ENCODE data around the gene VCPKMT. TPM values are rescaled to one million over a fixed set of nuclear protein-coding genes. Genes with fewer than 3 reads are reported as not detected.

VCPKMT gene
- total RNA-seq: 1 to 10 TPM; 4.7 to 9.6 (median 5.9) TPM

- H3K9me3 ChIP-seq: no peaks in the 10 kb centered on the region
- DNase-seq (ENCODE audit: low spot score in 2 of 2): peak; percentile 89 to 93
- H3K27ac ChIP-seq: peak within 1 kb of the TSS; percentile 88 to 94 (median 91)
- 0 to 1% methylated on average over 35 to 54 of the region's 63 CpGs for WGBS, 2 donors
- peaks cover 0 to 43% (median 0%) of the 10 kb centered on the region in 3 donors for H3K36me3 ChIP-seq
- H3K4me3 ChIP-seq: peak within 1 kb of the TSS; percentile 66 to 84 (median 72)
- H3K4me1 ChIP-seq: peaks cover 0 to 36% (median 10%) of the 10 kb centered on the region in 4 donors
- TF ChIP-seq EP300 (IDR thresholded peaks at IDR 0.05): peak; percentile 88 to 97
- TF ChIP-seq POLR2A (IDR thresholded peaks at IDR 0.05): peak; percentile 65 to 92
- TF ChIP-seq CTCF (IDR thresholded peaks at IDR 0.05): peak in 2 of 5 experiments; percentile 20 to 32
- H3K27me3 ChIP-seq: no peaks in the 10 kb centered on the region
Observed at GRCh38 chr14:50116181-50116956, at the start of gene VCPKMT. VCPKMT (minus strand) TSS chr14:50116572; CDS start chr14:50116552, 20 bp downstream.

DNA sequence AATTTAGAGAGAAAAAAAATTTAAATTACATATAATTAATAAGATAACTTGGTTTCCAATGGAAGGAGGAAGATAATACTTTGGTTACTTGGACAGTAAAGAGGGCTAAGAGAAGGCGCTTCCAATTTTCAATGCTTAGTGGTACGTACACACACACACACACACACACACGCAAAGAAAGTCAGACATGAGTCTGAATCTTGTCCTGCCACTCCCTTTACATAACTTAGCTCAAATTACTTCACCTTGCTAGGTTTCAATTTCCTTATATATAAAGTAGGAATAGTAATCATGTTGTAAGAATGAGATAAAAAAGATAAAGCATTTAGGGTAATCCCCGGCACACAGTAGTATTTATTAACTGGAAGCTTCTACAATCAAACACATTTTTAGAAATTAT, 39.7 kb upstream of the VCPKMT start:
- 92 to 93% methylated on average over 4 of the region's 4 CpGs for WGBS, 2 donors
- H3K9me3 ChIP-seq: no peaks in the 10 kb centered on the region
- H3K4me1 ChIP-seq: no peaks in the 10 kb centered on the region
- TF ChIP-seq POLR2A (IDR thresholded peaks at IDR 0.05) (no peak), CTCF (IDR thresholded peaks at IDR 0.05) (no peak), EP300 (IDR thresholded peaks at IDR 0.05) (no peak)
- H3K4me3 ChIP-seq: no peak overlapping the region
- no peaks in the 10 kb centered on the region for H3K27me3 ChIP-seq
- peaks cover 0 to 81% (median 8%) of the 10 kb centered on the region in 3 donors for H3K36me3 ChIP-seq
- no peak for DNase-seq (ENCODE audit: low spot score in 2 of 2)
- no peak overlapping the region for H3K27ac ChIP-seq

DNA sequence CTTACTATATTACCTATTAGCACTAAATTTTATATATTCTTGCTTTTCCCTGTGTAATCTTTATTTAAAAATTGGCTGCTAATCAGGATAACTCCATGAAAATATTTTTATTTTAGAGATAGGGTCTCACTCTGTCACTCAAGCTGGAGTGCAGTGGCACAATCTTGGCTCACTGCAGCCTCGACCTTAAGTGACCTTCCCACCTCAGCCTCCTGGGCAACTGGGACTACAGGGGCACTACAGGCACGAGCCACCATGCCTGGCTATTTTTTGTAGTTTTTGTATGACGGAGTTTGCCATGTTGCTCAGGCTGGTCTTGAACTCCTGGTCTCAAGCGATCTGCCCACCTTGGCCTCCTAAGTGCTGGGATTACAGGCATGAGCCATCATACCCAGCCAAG, 32.4 kb upstream of the VCPKMT start:
- no peak overlapping the region for H3K4me3 ChIP-seq
- TF ChIP-seq EP300 (IDR thresholded peaks at IDR 0.05): no peak
- TF ChIP-seq CTCF (IDR thresholded peaks at IDR 0.05): no peak
- no peak for TF ChIP-seq POLR2A (IDR thresholded peaks at IDR 0.05)
- 83 to 89% methylated on average over 4 of the region's 4 CpGs for WGBS, 2 donors
- peaks cover 0 to 84% (median 3%) of the 10 kb centered on the region in 3 donors for H3K36me3 ChIP-seq
- H3K27me3 ChIP-seq: no peaks in the 10 kb centered on the region
- DNase-seq (ENCODE audit: low spot score in 2 of 2): no peak
- no peaks in the 10 kb centered on the region for H3K9me3 ChIP-seq
- no peak overlapping the region for H3K27ac ChIP-seq
- no peaks in the 10 kb centered on the region for H3K4me1 ChIP-seq

DNA sequence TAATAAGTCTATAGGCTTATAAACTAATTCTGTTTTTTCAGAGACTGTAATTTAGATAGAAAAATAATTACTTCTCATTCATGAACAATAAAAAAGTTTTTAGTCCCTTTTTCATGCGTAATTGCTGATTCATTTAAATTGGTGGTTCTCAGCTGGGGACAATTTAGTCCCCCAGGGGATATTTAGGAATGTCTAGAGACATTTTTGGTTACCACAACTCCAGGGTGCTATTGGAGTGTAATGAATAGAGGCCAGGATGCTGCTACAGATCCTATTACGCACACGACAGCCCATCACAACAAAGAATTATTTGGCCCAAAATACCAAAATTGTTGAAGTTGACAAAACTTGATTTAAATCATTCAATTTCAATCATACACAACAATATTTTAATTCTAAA, 22.8 kb upstream of the VCPKMT start:
- H3K4me1 ChIP-seq: no peaks in the 10 kb centered on the region
- 91 to 96% methylated on average over 3 of the region's 3 CpGs for WGBS, 2 donors
- no peaks in the 10 kb centered on the region for H3K27me3 ChIP-seq
- H3K36me3 ChIP-seq: peaks cover 0 to 30% (median 0%) of the 10 kb centered on the region in 3 donors
- TF ChIP-seq POLR2A (IDR thresholded peaks at IDR 0.05) (no peak), CTCF (IDR thresholded peaks at IDR 0.05) (no peak), EP300 (IDR thresholded peaks at IDR 0.05) (no peak)
- H3K4me3 ChIP-seq: no peak overlapping the region
- H3K27ac ChIP-seq: no peak overlapping the region
- H3K9me3 ChIP-seq: no peaks in the 10 kb centered on the region
- DNase-seq (ENCODE audit: low spot score in 2 of 2): no peak

DNA sequence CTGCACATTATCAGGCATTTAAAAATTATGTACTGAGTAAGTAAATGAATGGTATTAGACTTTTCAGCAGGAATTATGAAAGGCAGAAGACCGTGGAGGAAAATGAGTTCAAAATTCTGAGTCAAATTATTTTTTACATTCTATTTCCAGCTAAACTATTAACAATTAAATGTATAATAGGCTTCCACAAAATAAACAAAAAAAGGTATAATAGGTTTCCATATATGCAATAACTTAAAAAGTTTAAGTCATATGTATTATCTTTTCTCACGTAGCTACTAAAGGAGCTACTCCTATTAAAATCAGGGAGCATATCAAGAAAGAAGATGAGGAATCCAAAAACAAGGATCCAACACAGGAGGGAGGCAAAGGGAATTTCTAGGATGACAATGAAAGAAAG, 11.4 kb upstream of the VCPKMT start:
- WGBS, 2 donors: 98% methylated on average over 2 of the region's 2 CpGs
- H3K36me3 ChIP-seq: peaks cover 0 to 76% (median 0%) of the 10 kb centered on the region in 3 donors
- H3K27me3 ChIP-seq: no peaks in the 10 kb centered on the region
- H3K27ac ChIP-seq: no peak overlapping the region
- TF ChIP-seq EP300 (IDR thresholded peaks at IDR 0.05) (no peak), CTCF (IDR thresholded peaks at IDR 0.05) (no peak)
- no peaks in the 10 kb centered on the region for H3K9me3 ChIP-seq
- no peaks in the 10 kb centered on the region for H3K4me1 ChIP-seq
- DNase-seq (ENCODE audit: low spot score in 2 of 2): no peak
- no peak overlapping the region for H3K4me3 ChIP-seq

Data from tibial nerve (tissue), 4 donors.